ENCODE data around the gene ATAD3B.
A peak's percentile ranks its signal among the peaks of the same experiment; 100 is the strongest.
"Not testable (repeated sequence)": the region's sequence is repeated elsewhere in the genome, so short reads cannot be mapped to it uniquely, and the experiment has no call there.

ATAD3B gene

DNA sequence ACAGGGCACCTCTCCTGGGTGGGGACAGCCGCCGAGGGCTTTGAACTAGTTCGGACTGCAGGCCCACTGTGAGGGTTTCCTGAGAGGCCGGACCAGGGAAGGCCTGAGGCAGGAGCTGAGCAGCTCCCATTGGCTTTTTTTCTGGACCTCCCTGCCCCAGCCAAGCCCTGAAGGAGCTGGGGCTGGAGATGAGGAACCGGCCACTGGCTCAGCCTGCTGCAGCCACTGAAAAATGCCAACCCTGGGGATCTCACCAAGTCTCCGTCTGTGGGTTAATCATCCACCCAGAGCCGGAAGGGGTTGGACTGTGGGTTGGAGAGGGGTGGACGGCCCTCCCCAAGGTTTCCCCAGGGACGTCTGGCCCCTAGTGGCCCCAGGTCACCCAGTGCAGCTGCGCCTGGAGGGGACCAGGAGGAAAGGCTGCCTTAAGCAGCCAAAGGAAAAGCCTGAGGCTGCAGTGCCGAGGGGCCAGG is 33.6 kb upstream of the ATAD3B start:
- H3K9me3 Mint-ChIP-seq: no peaks in the 10 kb centered on the region
- peaks cover 6% of the 10 kb centered on the region for H3K4me1 Mint-ChIP-seq
- H3K36me3 Mint-ChIP-seq: no peaks in the 10 kb centered on the region
- H3K27ac Mint-ChIP-seq: no peak overlapping the region
- H3K4me3 Mint-ChIP-seq: no peak overlapping the region
- no peak for DNase-seq (ENCODE audit: low spot score in 2 of 2)
- ATAC-seq: no peak

DNA sequence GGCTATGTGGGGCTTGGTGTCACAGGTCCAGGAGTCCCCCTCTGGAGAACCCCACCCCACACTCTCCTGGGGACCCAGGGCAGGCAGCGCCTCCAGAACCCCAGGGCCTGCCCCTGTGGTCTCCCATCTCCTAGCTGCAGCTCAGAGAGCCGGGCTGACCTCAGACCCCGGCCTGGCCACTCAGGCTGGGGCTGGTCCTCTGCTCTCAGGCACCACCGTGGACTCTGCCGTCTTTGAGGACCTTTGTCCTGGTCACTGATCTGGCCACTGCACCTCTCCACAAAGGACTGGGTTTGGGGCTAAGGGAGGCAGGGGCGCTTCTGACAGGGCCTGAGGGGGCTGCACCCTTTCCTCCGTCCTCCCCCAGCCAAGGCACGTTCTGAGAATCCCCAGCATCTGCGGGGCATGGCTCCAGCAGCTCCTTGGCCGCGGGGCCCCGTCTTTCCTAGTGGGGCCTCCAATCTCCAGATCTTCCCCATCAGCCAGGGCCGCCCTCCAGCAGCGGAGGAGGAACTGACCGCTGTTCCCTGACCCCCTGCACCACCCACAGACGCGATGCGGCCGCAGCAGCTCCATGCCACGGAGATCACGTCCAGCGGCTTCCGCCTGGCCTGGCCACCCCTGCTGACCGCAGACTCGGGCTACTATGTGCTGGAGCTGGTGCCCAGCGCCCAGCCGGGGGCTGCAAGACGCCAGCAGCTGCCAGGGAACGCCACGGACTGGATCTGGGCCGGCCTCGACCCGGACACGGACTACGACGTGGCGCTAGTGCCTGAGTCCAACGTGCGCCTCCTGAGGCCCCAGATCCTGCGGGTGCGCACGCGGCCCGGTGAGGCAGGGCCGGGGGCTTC is 32.8 kb upstream of the ATAD3B start:
- no peaks in the 10 kb centered on the region for H3K9me3 Mint-ChIP-seq
- H3K4me3 Mint-ChIP-seq: no peak overlapping the region
- DNase-seq (ENCODE audit: low spot score in 2 of 2): no peak
- H3K27ac Mint-ChIP-seq: no peak overlapping the region
- H3K36me3 Mint-ChIP-seq: no peaks in the 10 kb centered on the region
- H3K4me1 Mint-ChIP-seq: peaks cover 6% of the 10 kb centered on the region
- ATAC-seq: no peak

DNA sequence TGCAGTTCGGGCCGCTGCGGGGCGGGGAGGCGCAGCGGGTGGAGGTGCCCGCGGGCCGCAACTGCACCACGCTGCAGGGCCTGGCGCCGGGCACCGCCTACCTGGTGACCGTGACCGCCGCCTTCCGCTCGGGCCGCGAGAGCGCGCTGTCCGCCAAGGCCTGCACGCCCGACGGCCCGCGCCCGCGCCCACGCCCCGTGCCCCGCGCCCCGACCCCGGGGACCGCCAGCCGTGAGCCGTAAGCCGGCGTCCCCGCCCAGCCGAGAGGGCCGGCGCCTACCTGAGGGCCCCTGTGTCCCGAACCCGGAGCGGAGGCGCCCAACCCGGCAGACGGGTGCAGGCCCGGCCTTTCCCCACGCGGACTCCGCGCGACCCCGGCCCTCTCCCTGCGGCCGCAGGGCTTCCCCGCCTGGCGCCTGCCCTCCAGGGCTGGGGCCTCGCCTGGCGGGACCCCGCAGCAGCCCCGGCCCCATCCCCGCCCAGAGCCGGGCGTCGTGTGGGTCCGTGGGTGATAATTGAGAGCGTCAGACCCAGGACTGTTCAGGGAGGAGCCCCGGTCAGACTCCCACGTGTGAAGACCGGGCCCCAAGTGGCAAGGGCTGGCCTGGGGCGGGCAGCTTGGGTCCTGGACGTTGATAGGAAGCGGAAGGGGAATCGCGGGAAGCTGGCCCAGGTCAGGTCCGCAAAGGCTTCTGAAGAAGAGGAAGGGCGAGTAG is 31.9 kb upstream of the ATAD3B start:
- DNase-seq (ENCODE audit: low spot score in 2 of 2) (no peak), ATAC-seq (no peak)
- no peak overlapping the region for H3K4me3 Mint-ChIP-seq
- peaks cover 5% of the 10 kb centered on the region for H3K4me1 Mint-ChIP-seq
- H3K9me3 Mint-ChIP-seq: no peaks in the 10 kb centered on the region
- no peaks in the 10 kb centered on the region for H3K36me3 Mint-ChIP-seq
- H3K27ac Mint-ChIP-seq: no peak overlapping the region

DNA sequence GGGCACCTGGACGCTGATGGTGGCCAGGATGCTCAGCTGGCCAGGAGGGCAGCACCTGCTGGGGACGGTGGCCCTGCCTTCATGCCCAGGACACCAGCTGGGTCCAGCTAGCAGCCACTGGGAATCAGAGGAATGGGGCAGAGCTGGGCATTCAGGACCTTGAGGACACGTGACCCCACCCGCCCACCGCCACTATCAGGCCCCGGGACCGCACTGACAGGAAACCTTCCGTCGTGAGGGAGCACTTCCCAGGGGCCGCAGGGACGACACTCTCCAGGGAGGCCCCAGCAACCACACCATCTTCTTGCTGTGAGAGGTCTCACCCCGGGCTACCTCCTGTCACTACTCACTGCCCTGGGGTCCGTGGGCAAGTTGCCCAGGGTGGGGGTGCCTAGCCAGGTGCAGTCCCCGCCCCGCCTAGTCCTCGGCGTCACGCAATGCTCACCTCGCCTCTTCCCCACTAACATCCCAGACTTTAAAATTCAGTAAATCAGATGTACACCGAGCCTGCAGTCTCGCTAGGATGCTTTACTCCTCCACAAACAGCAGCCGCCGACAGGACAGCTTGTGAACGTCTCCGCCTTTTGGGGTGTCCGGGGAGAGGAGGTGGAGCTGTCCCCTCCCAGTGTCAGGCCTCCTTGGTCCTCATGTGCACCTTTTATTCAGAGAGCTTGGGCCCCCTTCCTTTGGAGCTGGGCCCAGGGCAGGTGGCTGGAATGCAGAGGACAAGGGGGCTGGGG is 31.1 kb upstream of the ATAD3B start:
- Mint-ChIP-seq H3K27ac (no peak overlapping the region), H3K9me3 (no peaks in the 10 kb centered on the region), H3K36me3 (no peaks in the 10 kb centered on the region), H3K4me1 (no peaks in the 10 kb centered on the region), H3K4me3 (no peak overlapping the region)
- ATAC-seq: no peak
- DNase-seq (ENCODE audit: low spot score in 2 of 2): no peak

DNA sequence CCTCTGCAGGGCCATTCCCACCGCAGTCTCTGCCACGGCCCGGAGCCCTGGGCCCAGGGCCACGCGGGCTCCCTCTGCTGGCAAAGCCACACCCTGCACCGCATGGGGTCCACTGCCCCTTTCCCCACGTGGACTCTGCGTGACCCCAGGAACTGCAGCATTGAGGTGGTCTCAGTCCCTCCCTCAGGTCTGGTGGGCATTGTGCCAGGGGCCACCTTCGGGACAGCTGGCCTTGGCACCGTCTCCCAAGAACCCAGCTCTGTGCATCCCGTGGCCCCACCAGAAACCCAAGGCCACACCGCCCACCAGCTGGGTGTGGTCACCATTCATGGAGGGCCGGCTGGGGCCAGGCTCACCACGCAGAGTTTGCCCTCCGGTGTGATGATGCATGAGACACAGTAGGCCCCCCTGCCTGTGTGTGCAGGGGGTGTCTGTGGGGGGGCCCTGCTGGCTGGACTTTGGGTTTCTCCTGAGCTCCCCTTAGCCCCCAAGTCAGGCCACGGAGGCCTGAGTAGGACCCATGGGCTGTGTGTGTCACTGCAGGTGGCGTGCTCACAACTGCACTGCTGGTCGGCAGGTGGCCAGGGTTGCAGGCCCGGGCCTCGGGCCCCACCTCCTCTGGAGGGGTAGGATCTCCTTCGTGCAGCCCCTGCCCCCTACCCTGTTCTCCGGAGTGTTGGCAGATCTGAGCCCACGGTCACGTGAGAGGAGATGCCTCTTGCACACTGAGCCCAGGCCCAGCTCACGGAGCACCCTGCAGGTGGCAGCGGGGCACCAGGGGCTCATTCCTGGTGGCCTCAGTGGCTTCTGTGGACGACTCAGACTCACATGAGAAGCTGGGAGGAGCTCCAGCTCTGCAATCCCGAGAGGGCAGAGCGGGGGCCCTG is 30.3 kb upstream of the ATAD3B start:
- Mint-ChIP-seq H3K36me3 (no peaks in the 10 kb centered on the region), H3K9me3 (no peaks in the 10 kb centered on the region), H3K27ac (no peak overlapping the region), H3K4me3 (no peak overlapping the region), H3K4me1 (no peaks in the 10 kb centered on the region)
- ATAC-seq (peak; percentile 76), DNase-seq (ENCODE audit: low spot score in 2 of 2) (peak; percentile 56 to 80)

DNA sequence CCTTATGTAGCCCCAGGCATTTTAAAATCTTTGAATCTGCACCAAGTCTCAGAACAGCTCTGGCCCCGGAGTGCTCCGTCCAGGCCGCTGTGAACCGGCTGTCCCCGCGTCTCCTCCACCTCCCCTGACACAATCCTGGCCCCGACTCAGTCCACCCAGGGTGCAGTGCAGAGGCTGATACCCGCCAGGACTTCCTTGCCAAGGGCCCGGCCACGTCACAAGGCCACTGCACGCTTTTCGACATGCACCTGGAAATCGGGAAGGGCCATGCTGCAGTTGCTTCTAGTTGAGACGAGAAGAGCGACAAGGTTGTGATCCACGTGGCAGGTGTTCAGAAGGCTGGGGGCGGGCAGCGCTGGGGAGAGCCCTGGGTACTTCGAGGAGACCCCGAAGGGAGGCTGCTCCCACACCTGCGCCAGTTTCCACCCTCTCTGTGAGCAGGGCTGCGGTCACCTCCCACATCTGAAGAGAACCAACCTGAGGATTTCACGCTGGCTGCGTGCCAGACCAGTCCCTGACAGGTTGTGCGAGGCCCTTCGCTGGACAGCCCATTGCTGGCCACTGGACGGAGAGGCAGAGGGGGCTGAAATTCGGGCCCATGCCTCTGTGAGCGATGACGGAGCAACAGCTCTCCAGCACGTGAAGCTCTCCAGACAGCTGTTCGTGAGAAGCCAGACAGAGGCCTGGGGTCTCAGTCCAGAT is 29.3 kb upstream of the ATAD3B start:
- no peaks in the 10 kb centered on the region for H3K36me3 Mint-ChIP-seq
- no peak for DNase-seq (ENCODE audit: low spot score in 2 of 2)
- H3K27ac Mint-ChIP-seq: no peak overlapping the region
- H3K9me3 Mint-ChIP-seq: no peaks in the 10 kb centered on the region
- no peak overlapping the region for H3K4me3 Mint-ChIP-seq
- ATAC-seq: no peak
- no peaks in the 10 kb centered on the region for H3K4me1 Mint-ChIP-seq

DNA sequence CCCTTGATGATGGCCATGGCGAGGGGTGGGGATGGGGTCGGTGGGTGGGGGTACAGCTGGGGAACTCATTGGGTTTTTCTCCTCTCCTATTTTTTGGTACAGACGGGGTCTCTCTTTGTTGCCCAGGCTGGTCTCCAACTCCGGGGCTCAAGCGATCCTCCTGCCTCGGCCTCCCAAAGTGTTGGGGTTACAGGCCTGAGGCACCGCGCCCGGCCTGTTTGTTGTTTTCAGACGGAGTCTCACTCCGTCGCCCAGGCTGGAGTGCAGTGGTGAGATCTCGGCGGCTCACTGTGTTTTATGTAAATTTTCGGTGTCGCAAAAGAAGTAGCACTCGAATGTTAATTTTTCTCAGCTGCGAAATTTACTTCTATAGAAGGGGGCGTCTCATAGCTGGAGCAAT is 24.9 kb upstream of the ATAD3B start:
- not testable (repeated sequence) for DNase-seq (ENCODE audit: low spot score in 2 of 2); H3K4me1 Mint-ChIP-seq; H3K27ac Mint-ChIP-seq; H3K9me3 Mint-ChIP-seq; H3K4me3 Mint-ChIP-seq; H3K36me3 Mint-ChIP-seq; ATAC-seq

DNA sequence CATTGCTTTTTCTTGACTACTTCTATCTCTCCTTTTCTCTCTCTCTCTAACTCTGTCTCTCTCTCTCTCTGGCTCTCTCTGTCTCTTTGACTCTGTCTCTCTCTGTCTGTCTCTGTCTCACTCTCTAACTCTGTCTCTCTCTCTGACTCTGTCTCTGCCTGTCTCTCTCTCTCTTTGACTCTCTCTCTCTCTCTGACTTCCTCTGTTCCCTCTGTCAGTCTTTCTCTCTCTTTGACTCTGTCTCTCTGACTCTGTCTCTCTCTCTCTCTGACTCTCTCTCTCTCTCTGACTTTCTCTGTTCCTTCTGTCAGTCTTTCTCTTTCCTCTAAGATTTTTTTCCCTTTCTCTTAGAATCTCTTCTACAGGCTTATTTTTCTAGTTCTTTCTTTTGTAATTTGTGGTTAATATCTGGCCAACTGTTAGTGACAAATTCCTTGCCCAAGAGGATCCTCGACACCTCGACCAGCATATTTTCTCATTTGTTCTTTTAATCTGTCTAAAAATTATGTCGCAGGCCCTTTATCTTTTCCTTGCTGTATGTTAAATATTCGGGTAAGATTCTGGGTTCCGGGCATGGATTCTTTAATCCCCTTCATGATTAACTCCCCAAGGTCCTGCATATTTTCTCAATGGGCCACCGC is 22.3 kb upstream of the ATAD3B start, which contains the start of gene ATAD3C:
Gene ATAD3C, plus strand, starts transcription at position 591 of the 641 bp plus-strand sequence. CDS start 995 bp downstream, outside the sequence.
- Mint-ChIP-seq H3K36me3 (no peaks in the 10 kb centered on the region), H3K27ac (peak within 1 kb of the TSS; percentile 5)
- DNase-seq (ENCODE audit: low spot score in 2 of 2): no peak

DNA sequence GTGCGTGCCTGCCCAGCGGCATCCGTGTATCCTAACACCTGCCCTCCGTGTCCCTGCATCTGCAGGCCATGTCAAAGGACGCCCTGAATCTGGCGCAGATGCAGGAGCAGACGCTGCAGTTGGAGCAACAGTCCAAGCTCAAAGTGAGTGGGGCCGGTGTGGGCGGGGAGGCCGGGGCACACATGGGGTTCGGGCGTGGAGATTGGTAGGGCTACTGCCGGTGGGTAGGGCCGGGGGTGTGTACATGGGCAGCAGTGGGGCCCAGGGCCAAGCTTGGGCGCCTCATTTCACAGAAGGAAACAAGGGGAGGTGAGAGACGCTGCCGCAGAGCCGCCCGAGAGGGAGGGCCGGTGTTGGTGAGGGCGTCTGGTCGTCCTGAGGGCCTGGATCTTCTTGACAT is 20.9 kb upstream of the ATAD3B start:
- not testable (repeated sequence) for H3K27ac Mint-ChIP-seq; H3K4me3 Mint-ChIP-seq; H3K9me3 Mint-ChIP-seq; H3K4me1 Mint-ChIP-seq; ATAC-seq; H3K36me3 Mint-ChIP-seq; DNase-seq (ENCODE audit: low spot score in 2 of 2)

More for the DNA sequence above, 22.3 kb upstream of the ATAD3B start, which contains the start of gene ATAD3C:
- no peaks in the 10 kb centered on the region for H3K4me1 Mint-ChIP-seq
- ATAC-seq: no peak
- no peaks in the 10 kb centered on the region for H3K9me3 Mint-ChIP-seq
- H3K4me3 Mint-ChIP-seq: no peak within 1 kb of the TSS

DNA sequence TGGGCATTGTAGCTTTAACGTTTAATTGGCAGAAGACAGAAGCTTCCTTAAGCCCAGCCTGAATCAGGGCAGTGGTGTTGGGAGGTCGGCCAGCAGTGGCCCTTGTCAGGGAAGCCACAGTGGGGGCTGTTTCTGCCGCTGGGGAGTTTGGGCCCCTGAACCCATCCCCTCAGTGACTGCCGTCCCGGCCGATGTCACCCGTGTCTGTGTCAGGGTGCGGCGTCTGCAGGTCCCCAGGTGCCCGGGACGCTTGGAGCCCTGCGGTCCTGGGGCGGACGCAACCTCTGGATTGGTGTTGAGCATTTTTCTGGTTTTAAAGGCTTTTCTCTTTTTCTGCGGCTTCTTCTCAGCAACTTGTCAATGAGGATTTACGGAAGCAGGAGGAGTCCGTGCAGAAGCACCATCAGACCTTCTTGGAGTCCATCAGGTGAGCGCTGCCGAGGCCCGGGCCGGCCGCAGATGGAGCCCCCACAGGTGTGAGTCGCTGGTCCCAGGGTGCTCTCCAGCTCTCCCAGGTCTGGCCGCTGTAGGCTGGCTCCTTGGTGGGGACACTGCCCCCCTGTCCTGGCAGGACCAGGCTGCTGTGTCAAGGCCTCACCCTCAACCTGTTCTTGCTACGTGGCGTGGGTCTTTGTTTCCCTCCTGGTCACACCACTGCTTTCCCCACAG is 19.7 kb upstream of the ATAD3B start:
- Mint-ChIP-seq H3K4me3 (no peak overlapping the region), H3K36me3 (no peaks in the 10 kb centered on the region), H3K9me3 (no peaks in the 10 kb centered on the region), H3K4me1 (no peaks in the 10 kb centered on the region), H3K27ac (no peak overlapping the region)
- ATAC-seq (no peak), DNase-seq (ENCODE audit: low spot score in 2 of 2) (no peak)

DNA sequence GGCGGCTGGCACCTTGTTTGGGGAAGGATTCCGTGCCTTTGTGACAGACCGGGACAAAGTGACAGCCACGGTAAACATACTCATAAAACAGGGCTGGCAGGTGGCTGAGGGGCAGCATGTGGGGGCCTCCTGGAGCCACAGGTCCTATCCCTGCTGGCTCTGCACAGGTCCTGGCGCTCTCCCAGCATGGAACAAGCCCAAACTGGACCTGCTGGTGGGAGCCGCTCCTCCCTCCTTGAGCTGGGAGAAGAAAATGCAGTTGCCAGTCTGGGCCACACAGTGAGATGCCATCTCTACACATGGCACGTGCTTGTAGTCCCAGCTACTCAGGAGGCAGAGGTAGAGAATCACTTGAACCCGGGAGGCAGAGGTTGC is 19.2 kb upstream of the ATAD3B start:
- H3K4me3 Mint-ChIP-seq; H3K36me3 Mint-ChIP-seq; H3K27ac Mint-ChIP-seq; H3K4me1 Mint-ChIP-seq; H3K9me3 Mint-ChIP-seq; DNase-seq (ENCODE audit: low spot score in 2 of 2); ATAC-seq: not testable (repeated sequence)

DNA sequence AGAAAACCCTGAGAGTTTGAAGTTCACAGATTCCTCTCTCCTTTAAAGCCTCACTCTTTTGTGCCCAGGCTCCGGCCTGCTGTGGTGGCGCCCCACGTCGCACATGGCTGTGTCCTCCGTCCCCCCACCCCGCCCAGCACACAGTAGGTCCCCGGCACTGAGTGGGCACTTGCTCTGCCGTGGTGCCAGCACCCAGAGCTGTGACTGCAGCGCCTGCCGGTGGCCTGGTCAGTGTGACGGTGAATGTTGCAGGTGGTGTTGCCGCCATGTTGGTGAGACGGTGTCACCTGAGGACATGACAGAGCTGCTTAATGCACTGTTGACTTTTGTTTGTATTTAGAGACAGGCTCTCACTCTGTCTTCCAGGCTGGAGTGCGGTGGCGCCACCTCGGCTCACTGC is 18.7 kb upstream of the ATAD3B start:
- ATAC-seq (no peak), DNase-seq (ENCODE audit: low spot score in 2 of 2) (no peak)
- no peaks in the 10 kb centered on the region for H3K36me3 Mint-ChIP-seq
- no peaks in the 10 kb centered on the region for H3K4me1 Mint-ChIP-seq
- H3K27ac Mint-ChIP-seq: no peak overlapping the region
- H3K4me3 Mint-ChIP-seq: no peak overlapping the region
- H3K9me3 Mint-ChIP-seq: no peaks in the 10 kb centered on the region

DNA sequence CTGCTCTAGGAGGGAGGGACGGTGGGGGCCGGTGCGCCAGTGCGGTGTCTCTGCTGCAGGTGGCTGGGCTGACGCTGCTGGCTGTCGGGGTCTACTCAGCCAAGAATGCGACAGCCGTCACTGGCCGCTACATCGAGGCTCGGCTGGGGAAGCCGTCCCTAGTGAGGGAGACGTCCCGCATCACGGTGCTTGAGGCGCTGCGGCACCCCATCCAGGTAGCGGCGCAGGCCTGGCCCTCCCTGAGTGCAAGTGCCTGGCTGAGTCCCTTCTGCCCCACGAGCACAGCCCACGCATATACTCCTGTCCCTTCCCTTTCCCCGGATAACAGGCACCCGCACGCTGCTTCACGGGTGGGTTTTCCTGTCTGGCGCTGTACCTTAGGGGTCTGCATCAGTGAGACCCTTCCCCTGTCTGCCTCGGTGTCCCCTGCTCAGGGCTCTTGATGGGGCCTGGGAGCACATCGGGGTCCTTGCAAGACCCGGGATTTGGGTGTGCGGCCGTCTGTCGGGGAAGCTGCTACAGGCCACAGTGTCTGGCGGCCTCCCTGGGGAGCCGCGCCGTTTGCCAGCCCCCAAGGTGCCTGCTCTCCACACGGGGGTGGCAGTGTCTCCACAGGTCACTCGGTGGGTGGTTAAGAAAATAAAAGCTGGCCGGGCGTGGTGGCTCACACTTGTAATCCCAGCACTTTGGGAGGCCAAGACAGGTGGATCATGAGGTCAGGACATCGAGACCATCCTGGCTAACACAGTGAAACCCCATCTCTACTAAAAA is 17.1 kb upstream of the ATAD3B start:
- not testable (repeated sequence) for H3K36me3 Mint-ChIP-seq; H3K4me3 Mint-ChIP-seq; H3K9me3 Mint-ChIP-seq; H3K27ac Mint-ChIP-seq; DNase-seq (ENCODE audit: low spot score in 2 of 2); ATAC-seq; H3K4me1 Mint-ChIP-seq

All from stimulated activated effector memory CD8-positive, alpha-beta T cell treated with anti-CD3 and anti-CD28 coated beads, Interleukin-12 subunit alpha, Interleukin-12 subunit beta, amount 100 ng/mL, for 72 hours (primary cell).